H1 (cell line): ENCODE data around the gene NLRP6. TPM values are rescaled to one million over a fixed set of nuclear protein-coding genes. Genes with fewer than 3 reads are reported as not detected.

Experiments
- PHF8 ChIP-seq: fragments of 200-600 bp; sonication (generic); conservative IDR thresholded peaks from 2 replicates; pipeline ENCODE4 v1.7.1; 2012; ENCODE audit warnings: low read depth, mild to moderate bottlenecking, inconsistent platforms, low read length, moderate library complexity
- SAP30 ChIP-seq: fragments of 300-600 bp; sonication (generic); IDR thresholded peaks from 2 replicates; pipeline ENCODE4 v1.7.1; 2012; ENCODE audit warnings: low read length, moderate library complexity, mild to moderate bottlenecking, inconsistent platforms; ENCODE audit not compliant: insufficient read depth, insufficient replicate concordance
- TAF7 ChIP-seq: optimal IDR thresholded peaks from 2 replicates; pipeline ENCODE3; 2011; ENCODE audit warnings: low read depth, mild to moderate bottlenecking, inconsistent platforms, low read length, moderate library complexity, borderline replicate concordance
- YY1 ChIP-seq: IDR thresholded peaks from 2 replicates; pipeline ENCODE4 v1.6.1; 2011; ENCODE audit warnings: low read depth, mild to moderate bottlenecking, low read length
- polyA plus RNA-seq, 7 experiments: library from polyadenylated mRNA; depleted of rRNA in 3 of 7; stranded (reverse) in 5 of 7; unstranded in 2 of 7; fragments of >200 nt in 5 of 7; fragments of 200-250 nt in 2 of 7; gene quantifications; 1 replicate in 5 of 7; 2 replicates in 1 of 7; 4 replicates in 1 of 7; pipeline versions ENCODE4 v1.2.1 to v1.2.3, GENCODE V29; 2011 to 2013; ENCODE audit warnings: missing spikeins in 2 of 7, mixed read lengths in 2 of 7
- total RNA-seq: library from RNA; stranded (reverse); fragmentation: NEBNext Ultra II Directional; extraction: Animal tissue kit (Norgen Biotek cat#: 25700); gene quantifications from 2 replicates; pipeline ENCODE4 v1.2.1, GENCODE V29; 2021
- TF ChIP-seq, protein P1 (sequence below): fragments of 300-600 bp; sonication (generic); IDR thresholded peaks from 2 replicates; pipeline ENCODE4 v1.7.1; 2012; ENCODE audit warnings: low read length, moderate library complexity, mild to moderate bottlenecking, inconsistent platforms; ENCODE audit not compliant: insufficient replicate concordance

Gene NLRP6
- total and polyA plus RNA-seq, 2 of the 8 experiments (the other 6 are each of a cell fraction or from before 2014, with no cell fraction given), result not detected

DNA sequence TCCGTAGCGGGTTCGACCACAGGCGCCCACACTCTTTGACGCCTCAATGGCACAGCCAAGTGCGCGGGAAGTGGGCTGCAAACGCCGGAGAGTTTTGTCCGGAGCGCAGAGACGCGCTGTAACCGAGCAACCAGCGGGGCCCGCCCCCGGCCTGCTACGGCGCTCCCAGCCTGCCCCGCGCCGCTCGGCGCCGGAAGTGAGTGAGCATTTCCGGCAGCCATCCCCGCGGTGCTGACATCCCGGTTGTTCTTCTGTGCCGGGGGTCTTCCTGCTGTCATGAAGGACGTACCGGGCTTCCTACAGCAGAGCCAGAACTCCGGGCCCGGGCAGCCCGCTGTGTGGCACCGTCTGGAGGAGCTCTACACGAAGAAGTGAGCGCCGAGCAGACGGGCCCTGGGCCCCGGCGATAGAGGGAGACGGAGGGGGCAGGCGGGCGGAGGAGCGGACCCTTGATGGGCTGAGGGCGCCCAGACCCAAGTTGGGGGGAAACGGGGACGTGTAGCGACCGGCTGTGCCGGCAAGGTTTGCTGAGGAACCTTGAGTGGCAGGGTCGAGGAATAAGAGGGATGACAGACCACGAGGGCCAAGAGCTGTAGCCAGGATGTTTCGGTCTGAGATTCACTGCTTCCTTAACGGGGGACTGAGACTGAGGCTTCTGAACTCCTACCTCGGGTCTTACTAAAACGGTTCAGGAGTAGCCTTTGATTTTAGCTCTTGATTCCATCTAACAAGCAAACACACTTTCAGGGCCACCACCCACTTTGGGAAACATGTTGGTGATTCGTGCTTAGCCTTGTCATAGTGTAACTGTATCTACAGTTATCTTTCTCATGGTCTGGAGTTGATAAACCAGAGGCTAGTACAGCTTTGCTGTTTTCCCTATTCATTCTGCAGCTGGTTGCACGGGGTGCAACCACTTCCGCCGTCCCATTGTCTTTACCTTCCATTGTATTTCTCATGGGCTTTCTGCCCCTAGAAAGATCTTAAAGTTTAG, 41.1 kb upstream of the NLRP6 start, which contains the start of gene PSMD13 (continued):
- TF ChIP-seq, protein P1, sequence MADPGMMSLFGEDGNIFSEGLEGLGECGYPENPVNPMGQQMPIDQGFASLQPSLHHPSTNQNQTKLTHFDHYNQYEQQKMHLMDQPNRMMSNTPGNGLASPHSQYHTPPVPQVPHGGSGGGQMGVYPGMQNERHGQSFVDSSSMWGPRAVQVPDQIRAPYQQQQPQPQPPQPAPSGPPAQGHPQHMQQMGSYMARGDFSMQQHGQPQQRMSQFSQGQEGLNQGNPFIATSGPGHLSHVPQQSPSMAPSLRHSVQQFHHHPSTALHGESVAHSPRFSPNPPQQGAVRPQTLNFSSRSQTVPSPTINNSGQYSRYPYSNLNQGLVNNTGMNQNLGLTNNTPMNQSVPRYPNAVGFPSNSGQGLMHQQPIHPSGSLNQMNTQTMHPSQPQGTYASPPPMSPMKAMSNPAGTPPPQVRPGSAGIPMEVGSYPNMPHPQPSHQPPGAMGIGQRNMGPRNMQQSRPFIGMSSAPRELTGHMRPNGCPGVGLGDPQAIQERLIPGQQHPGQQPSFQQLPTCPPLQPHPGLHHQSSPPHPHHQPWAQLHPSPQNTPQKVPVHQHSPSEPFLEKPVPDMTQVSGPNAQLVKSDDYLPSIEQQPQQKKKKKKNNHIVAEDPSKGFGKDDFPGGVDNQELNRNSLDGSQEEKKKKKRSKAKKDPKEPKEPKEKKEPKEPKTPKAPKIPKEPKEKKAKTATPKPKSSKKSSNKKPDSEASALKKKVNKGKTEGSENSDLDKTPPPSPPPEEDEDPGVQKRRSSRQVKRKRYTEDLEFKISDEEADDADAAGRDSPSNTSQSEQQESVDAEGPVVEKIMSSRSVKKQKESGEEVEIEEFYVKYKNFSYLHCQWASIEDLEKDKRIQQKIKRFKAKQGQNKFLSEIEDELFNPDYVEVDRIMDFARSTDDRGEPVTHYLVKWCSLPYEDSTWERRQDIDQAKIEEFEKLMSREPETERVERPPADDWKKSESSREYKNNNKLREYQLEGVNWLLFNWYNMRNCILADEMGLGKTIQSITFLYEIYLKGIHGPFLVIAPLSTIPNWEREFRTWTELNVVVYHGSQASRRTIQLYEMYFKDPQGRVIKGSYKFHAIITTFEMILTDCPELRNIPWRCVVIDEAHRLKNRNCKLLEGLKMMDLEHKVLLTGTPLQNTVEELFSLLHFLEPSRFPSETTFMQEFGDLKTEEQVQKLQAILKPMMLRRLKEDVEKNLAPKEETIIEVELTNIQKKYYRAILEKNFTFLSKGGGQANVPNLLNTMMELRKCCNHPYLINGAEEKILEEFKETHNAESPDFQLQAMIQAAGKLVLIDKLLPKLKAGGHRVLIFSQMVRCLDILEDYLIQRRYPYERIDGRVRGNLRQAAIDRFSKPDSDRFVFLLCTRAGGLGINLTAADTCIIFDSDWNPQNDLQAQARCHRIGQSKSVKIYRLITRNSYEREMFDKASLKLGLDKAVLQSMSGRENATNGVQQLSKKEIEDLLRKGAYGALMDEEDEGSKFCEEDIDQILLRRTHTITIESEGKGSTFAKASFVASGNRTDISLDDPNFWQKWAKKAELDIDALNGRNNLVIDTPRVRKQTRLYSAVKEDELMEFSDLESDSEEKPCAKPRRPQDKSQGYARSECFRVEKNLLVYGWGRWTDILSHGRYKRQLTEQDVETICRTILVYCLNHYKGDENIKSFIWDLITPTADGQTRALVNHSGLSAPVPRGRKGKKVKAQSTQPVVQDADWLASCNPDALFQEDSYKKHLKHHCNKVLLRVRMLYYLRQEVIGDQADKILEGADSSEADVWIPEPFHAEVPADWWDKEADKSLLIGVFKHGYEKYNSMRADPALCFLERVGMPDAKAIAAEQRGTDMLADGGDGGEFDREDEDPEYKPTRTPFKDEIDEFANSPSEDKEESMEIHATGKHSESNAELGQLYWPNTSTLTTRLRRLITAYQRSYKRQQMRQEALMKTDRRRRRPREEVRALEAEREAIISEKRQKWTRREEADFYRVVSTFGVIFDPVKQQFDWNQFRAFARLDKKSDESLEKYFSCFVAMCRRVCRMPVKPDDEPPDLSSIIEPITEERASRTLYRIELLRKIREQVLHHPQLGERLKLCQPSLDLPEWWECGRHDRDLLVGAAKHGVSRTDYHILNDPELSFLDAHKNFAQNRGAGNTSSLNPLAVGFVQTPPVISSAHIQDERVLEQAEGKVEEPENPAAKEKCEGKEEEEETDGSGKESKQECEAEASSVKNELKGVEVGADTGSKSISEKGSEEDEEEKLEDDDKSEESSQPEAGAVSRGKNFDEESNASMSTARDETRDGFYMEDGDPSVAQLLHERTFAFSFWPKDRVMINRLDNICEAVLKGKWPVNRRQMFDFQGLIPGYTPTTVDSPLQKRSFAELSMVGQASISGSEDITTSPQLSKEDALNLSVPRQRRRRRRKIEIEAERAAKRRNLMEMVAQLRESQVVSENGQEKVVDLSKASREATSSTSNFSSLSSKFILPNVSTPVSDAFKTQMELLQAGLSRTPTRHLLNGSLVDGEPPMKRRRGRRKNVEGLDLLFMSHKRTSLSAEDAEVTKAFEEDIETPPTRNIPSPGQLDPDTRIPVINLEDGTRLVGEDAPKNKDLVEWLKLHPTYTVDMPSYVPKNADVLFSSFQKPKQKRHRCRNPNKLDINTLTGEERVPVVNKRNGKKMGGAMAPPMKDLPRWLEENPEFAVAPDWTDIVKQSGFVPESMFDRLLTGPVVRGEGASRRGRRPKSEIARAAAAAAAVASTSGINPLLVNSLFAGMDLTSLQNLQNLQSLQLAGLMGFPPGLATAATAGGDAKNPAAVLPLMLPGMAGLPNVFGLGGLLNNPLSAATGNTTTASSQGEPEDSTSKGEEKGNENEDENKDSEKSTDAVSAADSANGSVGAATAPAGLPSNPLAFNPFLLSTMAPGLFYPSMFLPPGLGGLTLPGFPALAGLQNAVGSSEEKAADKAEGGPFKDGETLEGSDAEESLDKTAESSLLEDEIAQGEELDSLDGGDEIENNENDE, result no peak
- TF ChIP-seq PHF8 (peak; percentile 61), TAF7 (no peak), YY1 (peak; percentile 52), SAP30 (peak; percentile 93)
- TF ChIP-seq, all 59 proteins: peak for 12
